ENCODE measurements around the gene LUC7L. TPM values are rescaled to one million over a fixed set of nuclear protein-coding genes. Genes with fewer than 3 reads are reported as not detected.
"Not testable (repeated sequence)": the region's sequence is repeated elsewhere in the genome, so short reads cannot be mapped to it uniquely, and the experiment has no call there.

Gene LUC7L
- polyA plus RNA-seq, 3 donors: 36.1 to 83.2 (median 36.3) TPM

GRCh38 chr16:173928-174769 lies 55.1 kb downstream of the LUC7L start:
- WGBS, 3 donors: 17 to 30% (median 29%) methylated on average over 6 to 8 of the region's 13 CpGs
- H3K27ac ChIP-seq (ENCODE audit: low read depth, low read length): not testable (repeated sequence)

GRCh38 chr16:173211-173854 lies 55.9 kb downstream of the LUC7L start:
- WGBS, 3 donors: 7 to 10% (median 9%) methylated on average over 23 to 26 of the region's 44 CpGs
- not testable (repeated sequence) for H3K27ac ChIP-seq (ENCODE audit: low read depth, low read length)

- no CpG with 5 or more reads among the region's 74 CpGs for WGBS, 3 donors
- H3K27ac ChIP-seq (ENCODE audit: low read depth, low read length): not testable (repeated sequence)
Observed at GRCh38 chr16:172374-172941, 56.8 kb downstream of the LUC7L start, which contains the start of gene HBA2. TSS of gene HBA2 (plus strand) at chr16:172876. CDS start at chr16:172913, 37 bp downstream.

GRCh38 chr16:170788-171187 lies 58.5 kb downstream of the LUC7L start:
- H3K27ac ChIP-seq (ENCODE audit: low read depth, low read length): no peak overlapping the region
- 38 to 53% (median 45%) methylated on average over 1 of the region's 1 CpG for WGBS, 3 donors

DNA sequence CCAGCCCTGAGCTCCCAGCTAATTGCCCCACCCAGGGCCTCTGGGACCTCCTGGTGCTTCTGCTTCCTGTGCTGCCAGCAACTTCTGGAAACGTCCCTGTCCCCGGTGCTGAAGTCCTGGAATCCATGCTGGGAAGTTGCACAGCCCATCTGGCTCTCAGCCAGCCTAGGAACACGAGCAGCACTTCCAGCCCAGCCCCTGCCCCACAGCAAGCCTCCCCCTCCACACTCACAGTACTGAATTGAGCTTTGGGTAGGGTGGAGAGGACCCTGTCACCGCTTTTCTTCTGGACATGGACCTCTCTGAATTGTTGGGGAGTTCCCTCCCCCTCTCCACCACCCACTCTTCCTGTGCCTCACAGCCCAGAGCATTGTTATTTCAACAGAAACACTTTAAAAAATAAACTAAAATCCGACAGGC lies 59.2 kb downstream of the LUC7L start:
- WGBS, 3 donors: 0 to 5% (median 1%) methylated on average over 5 of the region's 5 CpGs

DNA sequence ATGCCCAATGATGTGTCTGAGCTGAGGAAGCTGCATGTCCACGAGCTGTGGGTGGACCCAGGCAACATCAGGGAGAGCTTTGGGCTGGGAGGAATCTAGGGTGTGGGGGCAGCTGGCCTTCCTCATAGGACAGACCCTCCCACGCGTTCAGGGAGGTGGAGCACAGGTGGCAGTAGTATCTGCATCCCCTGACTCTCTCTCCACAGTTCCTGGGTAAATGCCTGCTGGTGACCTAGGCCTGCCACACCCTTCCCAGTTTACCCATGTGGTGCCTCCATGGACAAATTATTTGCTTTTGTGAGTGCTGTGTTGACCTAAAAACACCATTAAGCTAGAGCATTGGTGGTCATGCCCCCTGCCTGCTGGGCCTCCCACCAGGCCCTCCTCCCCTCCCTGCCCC lies 60.2 kb downstream of the LUC7L start:
- WGBS, 3 donors: 35 to 46% (median 43%) methylated on average over 3 of the region's 3 CpGs

More for the DNA sequence above, 59.2 kb downstream of the LUC7L start:
- not testable (repeated sequence) for H3K27ac ChIP-seq (ENCODE audit: low read depth, low read length)

DNA sequence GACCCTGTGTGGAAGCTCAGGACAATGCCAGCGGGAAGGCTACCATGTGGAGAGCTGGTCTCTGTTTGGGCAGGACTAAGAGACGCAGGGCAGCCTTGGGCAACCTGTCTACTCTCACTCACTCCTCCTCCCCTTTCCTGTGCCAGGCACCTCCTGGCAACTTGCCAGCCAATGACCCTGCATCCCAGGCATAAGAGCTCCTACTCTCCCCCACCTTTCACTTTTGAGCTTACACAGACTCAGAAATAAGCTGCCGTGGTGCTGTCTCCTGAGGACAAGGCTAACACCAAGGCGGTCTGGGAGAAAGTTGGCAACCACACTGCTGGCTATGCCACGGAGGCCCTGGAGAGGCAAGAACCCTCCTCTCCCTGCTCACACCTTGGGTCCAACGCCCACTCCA lies 60.8 kb downstream of the LUC7L start:
- no peak overlapping the region for H3K27ac ChIP-seq (ENCODE audit: low read depth, low read length)
- WGBS, 3 donors: 41 to 60% (median 48%) methylated on average over 6 of the region's 6 CpGs

More for the DNA sequence above, 60.2 kb downstream of the LUC7L start:
- no peak overlapping the region for H3K27ac ChIP-seq (ENCODE audit: low read depth, low read length)

- H3K27ac ChIP-seq (ENCODE audit: low read depth, low read length): no peak overlapping the region
- WGBS, 3 donors: 13 to 14% (median 13%) methylated on average over 11 of the region's 11 CpGs
Observed at GRCh38 chr16:167122-167690, 62.0 kb downstream of the LUC7L start.

DNA sequence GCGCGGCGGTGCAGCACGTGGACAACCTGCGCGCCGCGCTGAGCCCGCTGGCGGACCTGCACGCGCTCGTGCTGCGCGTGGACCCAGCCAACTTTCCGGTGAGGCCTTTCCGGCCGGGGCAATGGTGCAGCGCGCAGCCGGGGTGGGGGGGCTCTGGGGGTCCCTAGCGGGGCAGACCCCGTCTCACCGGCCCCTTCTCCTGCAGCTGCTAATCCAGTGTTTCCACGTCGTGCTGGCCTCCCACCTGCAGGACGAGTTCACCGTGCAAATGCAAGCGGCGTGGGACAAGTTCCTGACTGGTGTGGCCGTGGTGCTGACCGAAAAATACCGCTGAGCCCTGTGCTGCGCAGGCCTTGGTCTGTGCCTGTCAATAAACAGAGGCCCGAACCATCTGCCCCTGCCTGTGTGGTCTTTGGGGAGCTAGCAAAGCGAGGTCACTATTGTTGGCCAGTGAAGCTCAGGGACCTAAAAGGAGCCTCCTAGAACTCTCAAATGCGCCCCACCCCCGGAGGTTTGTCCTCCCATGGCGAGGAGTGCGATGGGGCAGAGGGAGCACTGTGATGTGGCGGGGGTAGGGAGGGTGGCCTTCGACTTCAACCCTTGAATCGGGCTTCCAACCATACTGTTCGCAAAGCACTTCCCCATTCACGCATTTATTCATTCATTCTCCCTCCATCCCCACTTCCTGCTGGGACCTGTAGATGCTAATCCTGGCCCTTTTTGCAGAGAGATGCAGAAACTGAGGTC lies 62.7 kb downstream of the LUC7L start:
- 4 to 7% (median 4%) methylated on average over 45 of the region's 45 CpGs for WGBS, 3 donors
- H3K27ac ChIP-seq (ENCODE audit: low read depth, low read length): no peak overlapping the region

GRCh38 chr16:165539-166374 lies 63.5 kb downstream of the LUC7L start, which contains the start of gene HBM:
TSS of gene HBM (plus strand) at chr16:165978. CDS start at chr16:165998, 20 bp downstream.
- no peak within 1 kb of the TSS for H3K27ac ChIP-seq (ENCODE audit: low read depth, low read length)
- WGBS, 3 donors: 1 to 4% (median 3%) methylated on average over 68 to 75 of the region's 75 CpGs

DNA sequence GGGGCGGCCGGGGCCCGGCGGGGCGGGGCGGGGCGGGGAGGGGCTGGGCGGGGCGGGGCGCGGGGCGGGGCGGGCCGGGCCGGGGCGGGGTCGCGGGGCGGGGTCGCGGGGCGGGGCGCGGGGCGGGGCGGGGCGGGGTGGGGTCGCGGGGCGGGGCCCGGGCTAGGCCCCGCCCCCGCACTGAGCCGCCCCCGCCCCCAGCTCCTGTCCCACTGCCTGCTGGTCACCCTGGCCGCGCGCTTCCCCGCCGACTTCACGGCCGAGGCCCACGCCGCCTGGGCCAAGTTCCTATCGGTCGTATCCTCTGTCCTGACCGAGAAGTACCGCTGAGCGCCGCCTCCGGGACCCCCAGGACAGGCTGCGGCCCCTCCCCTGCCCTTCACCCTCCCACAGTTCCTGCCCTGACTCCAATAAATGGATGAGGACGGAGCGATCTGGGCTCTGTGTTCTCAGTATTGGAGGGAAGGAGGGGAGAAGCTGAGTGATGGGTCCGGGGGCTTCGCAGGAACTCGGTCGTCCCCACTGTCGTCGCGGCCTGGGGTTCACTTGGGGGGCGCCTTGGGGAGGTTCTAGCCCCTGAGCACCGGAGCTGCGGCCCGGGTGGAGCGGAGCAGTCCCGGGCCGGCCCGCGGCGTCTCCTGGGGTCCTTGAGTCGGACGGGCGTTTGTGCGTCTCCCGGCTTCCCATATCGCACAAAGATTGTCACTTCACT lies 64.3 kb downstream of the LUC7L start:
- 2 to 3% (median 2%) methylated on average over 35 to 48 of the region's 77 CpGs for WGBS, 3 donors
- H3K27ac ChIP-seq (ENCODE audit: low read depth, low read length): no peak overlapping the region

DNA sequence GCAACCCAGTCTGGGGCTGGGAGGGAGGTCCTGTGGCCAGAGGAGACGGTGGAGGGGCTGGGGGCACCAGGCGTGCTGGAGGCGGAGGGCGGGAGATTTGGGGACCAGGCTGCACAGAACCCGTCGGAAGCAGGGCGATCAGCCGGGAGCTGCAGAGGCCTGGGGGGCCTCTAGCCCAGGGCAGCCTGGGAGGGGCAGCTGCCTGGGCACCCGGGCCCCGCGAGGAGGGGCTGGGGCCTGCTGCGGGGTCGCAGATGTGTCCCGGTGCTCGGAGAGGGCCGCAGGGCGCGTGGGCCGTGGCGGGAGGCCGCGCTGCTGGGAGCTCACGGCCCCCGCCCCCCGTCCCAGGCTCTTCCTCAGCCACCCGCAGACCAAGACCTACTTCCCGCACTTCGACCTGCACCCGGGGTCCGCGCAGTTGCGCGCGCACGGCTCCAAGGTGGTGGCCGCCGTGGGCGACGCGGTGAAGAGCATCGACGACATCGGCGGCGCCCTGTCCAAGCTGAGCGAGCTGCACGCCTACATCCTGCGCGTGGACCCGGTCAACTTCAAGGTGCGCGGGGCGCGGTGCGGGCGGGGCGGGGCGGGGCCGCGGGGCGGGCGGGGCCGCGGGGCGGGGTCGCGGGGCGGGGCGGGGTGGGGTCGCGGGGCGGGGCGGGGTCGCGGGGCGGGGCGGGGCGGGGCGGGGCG lies 65.0 kb downstream of the LUC7L start:
- 4% methylated on average over 5 of the region's 80 CpGs; no CpG with 5 or more reads in 2 of the 3 donors for WGBS, 3 donors
- H3K27ac ChIP-seq (ENCODE audit: low read depth, low read length): not testable (repeated sequence)

- 4 to 30% (median 17%) methylated on average over 2 of the region's 3 CpGs for WGBS, 3 donors
- H3K27ac ChIP-seq (ENCODE audit: low read depth, low read length): not testable (repeated sequence)
Observed at GRCh38 chr16:163696-164095, 65.6 kb downstream of the LUC7L start.

- not testable (repeated sequence) for H3K27ac ChIP-seq (ENCODE audit: low read depth, low read length)
- 83 to 92% (median 88%) methylated on average over 7 to 10 of the region's 10 CpGs for WGBS, 3 donors
Observed at GRCh38 chr16:163139-163538, 66.1 kb downstream of the LUC7L start.

DNA sequence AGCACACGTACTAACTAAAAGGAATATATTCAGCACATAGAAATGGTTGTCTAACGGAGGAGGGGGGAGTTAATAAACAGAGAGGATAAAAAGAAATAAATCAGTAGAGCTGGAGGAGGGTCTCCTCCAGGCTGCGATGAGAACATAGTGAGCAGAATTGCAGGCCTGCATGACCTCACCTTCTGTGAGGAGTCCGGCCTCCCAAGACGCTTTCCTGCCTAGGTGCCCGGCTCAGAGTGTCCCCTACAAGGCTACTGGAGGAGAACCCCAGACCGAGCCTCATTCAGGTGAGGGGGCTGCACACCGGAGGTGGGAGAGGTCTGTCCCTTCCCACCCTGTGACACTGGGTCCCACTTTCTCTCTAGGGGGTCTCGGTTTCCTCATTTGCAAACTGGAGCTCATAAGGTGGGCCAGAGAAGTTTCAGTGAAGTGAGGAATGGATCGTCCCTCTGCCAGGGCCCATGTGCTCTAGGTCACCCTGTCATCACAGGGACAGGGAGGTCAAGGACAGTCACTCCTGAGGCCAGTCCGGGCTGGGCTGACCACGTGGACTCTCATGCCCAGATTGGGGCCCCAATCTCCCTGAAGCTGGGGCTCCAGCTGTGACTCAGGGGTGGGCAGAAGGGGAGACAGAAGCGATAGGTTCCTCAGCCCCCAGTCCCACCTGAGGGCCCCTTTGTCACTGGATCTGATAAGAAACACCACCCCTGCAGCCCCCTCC lies 66.8 kb downstream of the LUC7L start:
- 86 to 87% (median 86%) methylated on average over 13 of the region's 13 CpGs for WGBS, 3 donors

More for the DNA sequence above, 66.8 kb downstream of the LUC7L start:
- no peak overlapping the region for H3K27ac ChIP-seq (ENCODE audit: low read depth, low read length)
